SU-DHL-6 (cell line): ENCODE results near the gene SCNM1.

ENCODE experiments used
- H2AFZ ChIP-seq: fragments of 200-600 bp; sonication (generic); 2 replicates; pipeline ENCODE4 v1.6.1; 2014; ENCODE audit warnings: low read depth, mild to moderate bottlenecking, moderate library complexity, mixed read lengths, antibody characterized with exemption, low read length; ENCODE audit not compliant: severe bottlenecking
- H3F3A ChIP-seq: fragments of 200-600 bp; shearing (Covaris generic); 2 replicates; pipeline ENCODE4 v1.6.0; 2016; ENCODE audit warnings: antibody characterized with exemption, mild to moderate bottlenecking; ENCODE audit not compliant: insufficient read depth
- H3K27ac ChIP-seq: fragments of 200-600 bp; sonication (generic); 2 replicates; pipeline ENCODE4 v1.5.1; 2016; ENCODE audit warnings: low read depth, mild to moderate bottlenecking, low read length, moderate library complexity, mixed read lengths
- H3K27me3 ChIP-seq: fragments of 200-600 bp; sonication (generic), shearing (Covaris generic); 2 replicates; pipeline ENCODE4 v1.6.0; 2014; ENCODE audit warnings: mild to moderate bottlenecking, low read length
- H3K36me3 ChIP-seq: fragments of 200-600 bp; sonication (generic); 2 replicates; pipeline ENCODE4 v1.6.1; 2014; ENCODE audit warnings: mild to moderate bottlenecking, low read length, mixed read lengths
- H3K4me2 ChIP-seq: fragments of 300-600, 200-600 bp; shearing (Covaris generic), sonication (generic); 2 replicates; pipeline ENCODE4 v1.6.0; 2014; ENCODE audit warnings: low read length, low read depth, mild to moderate bottlenecking; ENCODE audit not compliant: poor library complexity, severe bottlenecking
- H3K4me3 ChIP-seq: fragments of 200-600 bp; sonication (generic); 2 replicates; pipeline ENCODE4 v1.5.1; 2014; ENCODE audit warnings: antibody characterized with exemption, low read length, mild to moderate bottlenecking, mixed read lengths; ENCODE audit not compliant: insufficient read depth, poor library complexity, severe bottlenecking
- H3K79me2 ChIP-seq: fragments of 200-600 bp; sonication (generic); 2 replicates; pipeline ENCODE4 v1.6.1; 2014; ENCODE audit warnings: mild to moderate bottlenecking, low read length, moderate library complexity; ENCODE audit not compliant: insufficient read depth
- H3K9ac ChIP-seq: fragments of 200-600 bp; sonication (generic); 2 replicates; pipeline ENCODE4 v1.7.0; 2014; ENCODE audit warnings: mild to moderate bottlenecking, low read length
- H3K9me2 ChIP-seq: fragments of 200-600 bp; sonication (generic); replicated peaks from 2 replicates; pipeline ENCODE4 v1.6.1; 2014; ENCODE audit warnings: low read length; ENCODE audit not compliant: insufficient read depth
- H3K9me3 ChIP-seq: fragments of 200-600 bp; sonication (generic); 2 replicates; pipeline ENCODE4 v1.6.1; 2014; ENCODE audit warnings: low read length, mixed read lengths; ENCODE audit not compliant: insufficient read depth
- H4K20me1 ChIP-seq: fragments of 200-600 bp; sonication (generic); 2 replicates; pipeline ENCODE4 v1.6.1; 2014; ENCODE audit warnings: low read depth, mild to moderate bottlenecking, antibody characterized with exemption, low read length, moderate library complexity, mixed read lengths
- CTCF ChIP-seq: fragments of 200-600 bp; sonication (generic); IDR thresholded peaks from one replicate; pipeline ENCODE4 v1.5.1; 2017; ENCODE audit warnings: antibody characterized with exemption, mild to moderate bottlenecking, low read length, moderate library complexity; ENCODE audit not compliant: insufficient read depth, poor library complexity, severe bottlenecking
- EZH2phosphoT487 ChIP-seq: fragments of 200-600 bp; sonication (generic), shearing (Covaris generic); conservative IDR thresholded peaks from 2 replicates; pipeline ENCODE4 v1.6.1; 2018; ENCODE audit warnings: mild to moderate bottlenecking, antibody characterized with exemption, low read length, moderate library complexity, mixed read lengths

SCNM1 gene

GRCh38 chr1:151143057-151143435 is 22.9 kb upstream of the SCNM1 start:
- TF ChIP-seq EZH2phosphoT487, result no peak
- TF ChIP-seq CTCF, result no peak
- H3K79me2 ChIP-seq, result no peaks in the 10 kb centered on the region
- no peaks in the 10 kb centered on the region for H4K20me1 ChIP-seq
- H3K36me3 ChIP-seq, result no peaks in the 10 kb centered on the region
- H3K4me2 ChIP-seq, result no peak overlapping the region
- no peak overlapping the region for H2AFZ ChIP-seq
- H3K27me3 ChIP-seq, result no peaks in the 10 kb centered on the region
- no peaks in the 10 kb centered on the region for H3F3A ChIP-seq
- no peak overlapping the region for H3K9ac ChIP-seq
- H3K4me3 ChIP-seq, result no peak overlapping the region
- no peak overlapping the region for H3K27ac ChIP-seq
- no peaks in the 10 kb centered on the region for H3K9me2 ChIP-seq
- H3K9me3 ChIP-seq, result no peaks in the 10 kb centered on the region

- H2AFZ ChIP-seq, result no peak overlapping the region
- no peak overlapping the region for H3K27ac ChIP-seq
- H3K79me2 ChIP-seq, result no peaks in the 10 kb centered on the region
- no peaks in the 10 kb centered on the region for H3F3A ChIP-seq
- H3K9me3 ChIP-seq, result no peaks in the 10 kb centered on the region
- H3K36me3 ChIP-seq, result no peaks in the 10 kb centered on the region
- H3K9ac ChIP-seq, result no peak overlapping the region
- H3K4me2 ChIP-seq, result no peak overlapping the region
- H3K4me3 ChIP-seq, result no peak overlapping the region
- no peaks in the 10 kb centered on the region for H3K27me3 ChIP-seq
- H3K9me2 ChIP-seq, result no peaks in the 10 kb centered on the region
- H4K20me1 ChIP-seq, result no peaks in the 10 kb centered on the region
- TF ChIP-seq CTCF, result no peak
Observed at GRCh38 chr1:151143986-151144385, 22.0 kb upstream of the SCNM1 start.

DNA sequence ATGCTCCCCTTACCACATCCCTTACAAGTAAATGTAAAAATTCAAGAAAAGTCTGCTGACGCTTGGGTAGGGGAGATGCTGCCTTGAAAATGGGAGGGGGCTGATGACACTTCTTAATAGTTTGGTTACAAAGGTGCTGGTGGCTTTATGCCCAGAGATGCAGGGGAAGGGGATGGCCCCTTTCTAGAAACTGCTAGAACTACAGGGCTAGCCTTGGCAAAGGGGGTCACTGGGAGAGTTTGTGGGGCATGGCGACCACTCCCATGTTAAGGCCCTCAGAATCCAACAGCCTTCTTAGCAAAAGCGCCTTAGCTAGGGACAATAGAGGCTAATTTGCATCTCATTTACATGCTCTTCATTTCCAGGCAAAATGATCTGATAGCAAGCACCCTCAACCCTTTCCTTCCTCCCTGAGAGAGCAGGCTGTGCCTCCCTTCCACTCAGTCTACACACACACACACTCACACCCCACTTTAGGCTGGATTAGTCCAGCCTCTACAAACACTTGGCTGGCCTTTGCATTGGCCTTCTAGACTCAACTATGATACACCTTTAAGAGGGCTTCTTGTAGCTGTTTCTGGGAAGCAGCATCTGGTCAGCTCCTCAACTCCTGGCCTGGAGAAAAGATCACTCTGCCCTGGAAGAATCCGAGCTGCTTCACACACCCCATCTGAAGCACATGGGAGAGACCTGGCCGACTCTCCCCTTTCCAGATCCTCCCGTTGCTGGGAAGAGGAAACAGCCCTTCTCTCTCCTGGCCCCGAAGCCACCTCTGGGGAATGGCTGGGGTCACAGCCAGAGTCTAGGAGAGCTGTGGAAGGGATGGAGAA is 21.3 kb upstream of the SCNM1 start:
- Histone ChIP-seq H3K9me2 (no peaks in the 10 kb centered on the region), H4K20me1 (no peaks in the 10 kb centered on the region), H3K9me3 (no peaks in the 10 kb centered on the region), H2AFZ (no peak overlapping the region), H3K4me3 (no peak overlapping the region), H3K4me2 (no peak overlapping the region), H3K27ac (no peak overlapping the region), H3K9ac (no peak overlapping the region), H3F3A (no peaks in the 10 kb centered on the region), H3K27me3 (no peaks in the 10 kb centered on the region), H3K79me2 (no peaks in the 10 kb centered on the region), H3K36me3 (no peaks in the 10 kb centered on the region)
- TF ChIP-seq CTCF, result no peak
